AG09309 (cell line): ENCODE measurements around the gene POLR3GL.

Source experiments
- DNase-seq: peaks from one replicate; pipeline ENCODE4 v3.0.0-alpha.2; 2010; ENCODE audit warnings: low read depth
- H3K4me3 ChIP-seq: 2 replicates; pipeline ENCODE4 v1.5.1; 2011; ENCODE audit warnings: mild to moderate bottlenecking, low read depth, low read length, moderate library complexity; ENCODE audit not compliant: control insufficient read depth
- TF ChIP-seq, protein P1 (sequence below): IDR thresholded peaks from 2 replicates; pipeline ENCODE4 v1.5.1; 2011; ENCODE audit warnings: mild to moderate bottlenecking, low read depth, low read length, inconsistent platforms; ENCODE audit not compliant: insufficient read depth, control insufficient read depth; ENCODE audit errors: missing control alignments

POLR3GL gene

DNA sequence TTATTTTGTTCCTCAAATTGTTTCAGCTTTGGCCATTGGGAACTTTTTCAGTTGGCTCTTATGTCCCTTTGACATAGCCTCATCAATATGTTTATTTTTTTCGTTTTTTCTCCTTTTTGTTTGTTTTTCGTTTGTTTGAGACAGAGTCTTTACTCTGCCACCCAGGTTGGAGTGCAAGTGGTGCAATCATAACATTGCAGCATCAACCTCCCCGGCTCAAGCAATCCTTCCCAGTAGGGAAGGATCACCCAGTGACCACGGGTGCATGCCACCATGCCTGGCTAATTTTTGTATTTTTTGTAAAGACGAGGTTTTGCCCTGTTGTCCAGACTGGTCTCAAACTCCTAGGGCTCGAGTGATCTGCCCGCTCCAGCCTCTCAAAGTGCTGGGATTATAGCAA lies 8.1 kb downstream of the POLR3GL start:
- TF ChIP-seq, protein P1, sequence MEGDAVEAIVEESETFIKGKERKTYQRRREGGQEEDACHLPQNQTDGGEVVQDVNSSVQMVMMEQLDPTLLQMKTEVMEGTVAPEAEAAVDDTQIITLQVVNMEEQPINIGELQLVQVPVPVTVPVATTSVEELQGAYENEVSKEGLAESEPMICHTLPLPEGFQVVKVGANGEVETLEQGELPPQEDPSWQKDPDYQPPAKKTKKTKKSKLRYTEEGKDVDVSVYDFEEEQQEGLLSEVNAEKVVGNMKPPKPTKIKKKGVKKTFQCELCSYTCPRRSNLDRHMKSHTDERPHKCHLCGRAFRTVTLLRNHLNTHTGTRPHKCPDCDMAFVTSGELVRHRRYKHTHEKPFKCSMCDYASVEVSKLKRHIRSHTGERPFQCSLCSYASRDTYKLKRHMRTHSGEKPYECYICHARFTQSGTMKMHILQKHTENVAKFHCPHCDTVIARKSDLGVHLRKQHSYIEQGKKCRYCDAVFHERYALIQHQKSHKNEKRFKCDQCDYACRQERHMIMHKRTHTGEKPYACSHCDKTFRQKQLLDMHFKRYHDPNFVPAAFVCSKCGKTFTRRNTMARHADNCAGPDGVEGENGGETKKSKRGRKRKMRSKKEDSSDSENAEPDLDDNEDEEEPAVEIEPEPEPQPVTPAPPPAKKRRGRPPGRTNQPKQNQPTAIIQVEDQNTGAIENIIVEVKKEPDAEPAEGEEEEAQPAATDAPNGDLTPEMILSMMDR: no peak
- no peak overlapping the region for H3K4me3 ChIP-seq
- DNase-seq: no peak

DNA sequence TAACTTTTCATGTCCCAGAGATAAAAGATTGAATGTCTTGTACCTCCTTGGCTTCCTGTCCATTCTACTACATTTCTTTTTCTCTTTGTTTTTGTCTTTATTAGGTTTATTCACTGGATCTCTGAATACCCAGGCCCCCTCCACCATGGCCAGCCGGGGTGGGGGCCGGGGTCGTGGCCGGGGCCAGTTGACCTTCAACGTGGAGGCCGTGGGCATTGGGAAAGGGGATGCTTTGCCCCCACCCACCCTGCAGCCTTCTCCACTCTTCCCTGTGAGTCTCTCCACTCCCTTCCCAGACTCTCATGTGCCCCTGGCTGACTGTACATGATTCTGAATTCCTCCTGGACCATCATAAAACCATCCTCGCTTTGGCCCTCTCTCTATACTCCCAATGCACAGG lies 10.2 kb downstream of the POLR3GL start:
- TF ChIP-seq, protein P1: no peak
- DNase-seq: no peak
- H3K4me3 ChIP-seq: no peak overlapping the region

DNA sequence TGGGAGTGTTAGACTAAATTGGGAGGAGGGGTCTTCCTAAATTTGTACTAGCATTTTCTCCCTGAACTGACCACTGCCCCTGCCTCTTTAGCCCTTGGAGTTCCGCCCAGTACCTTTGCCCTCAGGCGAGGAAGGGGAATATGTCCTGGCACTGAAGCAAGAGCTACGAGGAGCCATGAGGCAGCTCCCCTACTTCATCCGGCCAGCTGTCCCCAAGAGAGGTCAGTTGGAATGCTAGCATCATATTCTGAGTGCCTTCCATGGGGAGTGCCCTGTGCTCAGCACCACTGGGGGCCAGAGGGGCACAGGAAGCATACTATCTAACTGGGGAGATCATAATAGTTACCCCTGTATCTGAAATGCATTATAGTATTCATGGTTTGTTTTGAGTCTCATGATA lies 10.7 kb downstream of the POLR3GL start:
- TF ChIP-seq, protein P1: no peak
- H3K4me3 ChIP-seq: no peak overlapping the region
- DNase-seq: no peak

DNA sequence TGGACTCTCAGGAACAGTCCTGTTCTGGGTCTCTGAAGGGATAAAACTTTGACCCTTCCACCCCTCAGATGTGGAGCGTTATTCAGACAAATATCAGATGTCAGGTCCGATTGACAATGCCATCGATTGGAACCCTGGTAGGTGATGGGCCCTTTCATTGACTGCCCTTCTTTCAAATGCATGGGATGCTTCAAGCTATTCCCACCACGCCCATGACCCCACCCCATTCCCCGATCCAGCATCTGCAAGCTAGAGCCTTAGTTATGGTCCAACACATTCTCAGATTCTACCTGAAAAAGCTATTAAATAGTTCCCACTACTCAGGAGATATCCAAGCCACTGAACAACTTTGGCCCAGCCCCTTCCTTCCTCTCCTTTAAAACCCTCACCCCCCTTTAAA lies 12.5 kb downstream of the POLR3GL start:
- DNase-seq: no peak

DNA sequence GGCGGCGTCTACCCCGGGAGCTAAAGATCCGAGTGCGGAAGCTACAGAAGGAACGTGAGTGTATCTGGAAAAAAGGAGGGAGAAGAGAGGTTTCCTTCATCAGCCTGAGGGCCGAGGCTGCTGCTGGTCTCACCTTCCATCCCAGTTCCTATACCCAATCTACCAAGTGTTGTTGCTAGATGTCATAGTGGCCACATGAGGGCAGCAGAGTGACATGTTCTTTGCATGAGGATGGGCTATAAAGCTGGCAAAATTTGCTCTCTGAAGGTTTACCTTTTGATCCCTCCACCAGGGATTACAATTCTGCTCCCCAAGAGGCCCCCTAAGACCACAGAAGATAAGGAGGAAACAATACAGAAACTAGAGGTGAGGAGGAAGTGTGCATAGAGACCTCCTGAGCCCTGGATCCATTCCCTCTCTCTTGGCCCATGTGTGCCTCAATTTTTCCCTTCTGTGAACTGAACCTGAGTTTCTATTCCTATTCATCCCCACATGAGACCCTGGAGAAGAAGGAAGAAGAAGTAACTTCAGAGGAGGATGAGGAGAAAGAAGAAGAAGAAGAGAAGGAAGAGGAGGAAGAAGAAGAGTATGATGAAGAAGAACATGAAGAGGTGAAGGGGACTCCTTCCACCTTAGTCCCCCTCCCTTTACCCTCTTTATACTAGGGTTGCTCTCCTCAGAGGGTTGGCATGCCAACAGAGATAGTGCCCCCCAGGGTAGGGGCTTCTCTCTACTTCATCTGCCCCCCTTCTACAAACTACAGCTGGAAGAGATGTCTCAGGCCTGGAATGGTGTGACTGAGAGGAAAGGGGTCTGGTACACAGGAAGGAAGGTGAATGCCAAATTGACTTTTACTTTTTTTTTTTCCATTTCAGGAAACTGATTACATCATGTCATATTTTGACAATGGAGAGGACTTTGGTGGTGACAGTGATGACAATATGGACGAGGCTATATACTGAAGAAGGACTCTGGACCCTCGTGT lies 13.3 kb downstream of the POLR3GL start:
- no peak overlapping the region for H3K4me3 ChIP-seq
- TF ChIP-seq, protein P1: peak; percentile 82

More for the DNA sequence above, 12.5 kb downstream of the POLR3GL start:
- no peak overlapping the region for H3K4me3 ChIP-seq
- TF ChIP-seq, protein P1: no peak

DNA sequence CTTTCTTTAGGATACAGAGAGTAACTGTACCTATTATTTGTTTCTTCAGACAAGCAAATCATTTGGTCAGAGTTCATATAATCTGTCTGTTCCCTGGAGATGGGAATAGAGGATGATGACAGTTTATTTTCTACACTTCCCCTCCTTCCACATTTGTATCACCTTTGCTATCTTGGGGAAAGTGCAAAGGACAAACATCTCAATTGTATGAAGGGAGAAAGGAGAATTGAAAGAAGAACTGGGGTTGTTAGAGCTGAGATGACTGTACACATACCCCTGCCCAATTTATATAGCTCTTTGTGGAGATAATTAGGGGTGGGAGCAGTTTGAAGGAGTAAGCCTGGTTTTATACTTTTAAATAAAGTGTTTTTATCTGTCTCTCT lies 14.0 kb downstream of the POLR3GL start:
- no peak overlapping the region; the same call in 1 of the 2 replicates for H3K4me3 ChIP-seq
- TF ChIP-seq, protein P1: no peak
- no peak for DNase-seq

More for the DNA sequence above, 13.3 kb downstream of the POLR3GL start:
- DNase-seq: peak; percentile 62
